Choroid plexus epithelial cell (primary cell): Measurements from ENCODE around the gene SLC10A6.
A peak's percentile ranks its signal among the peaks of the same experiment; 100 is the strongest.

Source experiments
- DNase-seq: peaks from one replicate; pipeline ENCODE4 v3.0.0-alpha.2; 2010; ENCODE audit warnings: low read depth
- H3K4me3 ChIP-seq: 2 replicates; pipeline ENCODE4 v1.5.1; 2011; ENCODE audit warnings: low read depth, mild to moderate bottlenecking, control low read depth, low read length, moderate library complexity
- CTCF ChIP-seq: conservative IDR thresholded peaks from 2 replicates; pipeline ENCODE4 v1.5.1; 2011; ENCODE audit warnings: low read depth, mild to moderate bottlenecking, control low read depth, inconsistent platforms, low read length, moderate library complexity

Gene SLC10A6

DNA sequence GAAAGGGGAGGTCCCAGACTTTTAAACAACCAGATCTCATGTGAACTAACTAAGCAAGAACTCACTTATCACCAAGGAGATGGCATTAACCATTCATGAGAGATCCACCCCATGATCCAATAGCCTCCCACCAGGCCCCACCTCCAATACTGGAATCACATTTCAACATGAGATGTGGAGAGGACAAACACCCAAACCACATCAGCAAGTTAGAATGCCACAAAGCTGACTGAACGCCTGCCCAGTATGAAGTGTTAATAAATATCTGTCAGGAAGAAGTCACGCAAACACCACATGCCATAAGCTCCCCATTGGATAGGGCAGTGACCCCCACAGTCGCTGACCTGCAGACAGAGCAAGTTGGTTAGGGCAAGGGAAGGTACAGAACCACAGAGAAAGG lies 14.3 kb downstream of the SLC10A6 start:
- H3K4me3 ChIP-seq, result no peak overlapping the region
- no peak for TF ChIP-seq CTCF
- DNase-seq, result peak; percentile 76

GRCh38 chr4:86833615-86834014 lies 15.6 kb downstream of the SLC10A6 start:
- H3K4me3 ChIP-seq, result no peak overlapping the region
- no peak for DNase-seq
- no peak for TF ChIP-seq CTCF

GRCh38 chr4:86831262-86832130 lies 17.7 kb downstream of the SLC10A6 start:
- H3K4me3 ChIP-seq, result no peak overlapping the region
- DNase-seq, result peak; percentile 94
- TF ChIP-seq CTCF, result no peak

GRCh38 chr4:86825511-86825910 lies 23.7 kb downstream of the SLC10A6 start:
- no peak overlapping the region for H3K4me3 ChIP-seq
- DNase-seq, result peak; percentile 15
- no peak for TF ChIP-seq CTCF

- H3K4me3 ChIP-seq, result no peak overlapping the region
- no peak for DNase-seq
- TF ChIP-seq CTCF, result no peak
These were observed 27.0 kb downstream of the SLC10A6 start for GRCh38 chr4:86822136-86822535.

GRCh38 chr4:86821151-86821550 lies 28.0 kb downstream of the SLC10A6 start:
- no peak for DNase-seq
- TF ChIP-seq CTCF, result no peak
- H3K4me3 ChIP-seq, result no peak overlapping the region

- TF ChIP-seq CTCF, result no peak
- DNase-seq, result no peak
- H3K4me3 ChIP-seq, result no peak overlapping the region
These were observed 29.6 kb downstream of the SLC10A6 start for GRCh38 chr4:86819561-86819960.
